Measurements from ENCODE around the gene ANTKMT.

The ANTKMT gene

DNA sequence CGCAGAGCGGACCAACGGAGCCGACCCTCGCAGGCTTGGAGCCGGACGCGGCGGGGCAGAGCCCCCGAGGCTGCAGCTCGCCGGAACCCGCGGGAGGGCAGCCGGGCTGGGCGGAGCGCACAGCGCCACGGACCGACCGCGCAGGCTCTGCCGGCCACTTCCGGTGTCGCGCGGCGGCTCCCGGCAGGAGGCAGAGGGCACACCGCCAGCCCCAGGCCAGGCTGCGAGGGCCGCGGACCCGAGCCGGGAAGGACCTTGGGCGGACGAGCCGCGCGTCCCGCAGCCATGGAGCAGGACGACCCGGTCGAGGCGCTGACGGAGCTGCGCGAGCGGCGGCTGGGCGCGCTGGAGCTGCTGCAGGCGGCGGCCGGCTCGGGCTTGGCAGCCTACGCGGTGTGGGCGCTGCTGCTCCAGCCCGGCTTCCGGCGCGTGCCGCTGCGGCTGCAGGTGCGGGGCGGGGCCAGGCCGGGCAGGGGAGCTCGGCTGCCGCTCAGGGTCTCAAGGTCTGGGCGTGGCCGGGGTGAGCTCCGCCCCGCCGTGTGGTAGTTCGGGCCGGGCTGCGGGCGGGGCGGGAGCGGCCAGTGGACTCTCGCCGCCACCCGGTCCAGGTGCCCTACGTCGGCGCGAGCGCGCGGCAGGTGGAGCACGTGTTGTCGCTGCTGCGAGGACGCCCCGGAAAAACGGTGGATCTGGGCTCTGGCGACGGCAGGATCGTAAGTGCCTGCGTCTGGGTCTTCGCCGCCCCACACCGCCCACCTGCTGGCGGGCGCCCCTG lies at the start of gene ANTKMT:
Gene ANTKMT (plus strand): TSS at position 157 of the 775 bp plus-strand sequence. CDS start 129 bp downstream, at position 286.
- no peak for DNase-seq

DNA sequence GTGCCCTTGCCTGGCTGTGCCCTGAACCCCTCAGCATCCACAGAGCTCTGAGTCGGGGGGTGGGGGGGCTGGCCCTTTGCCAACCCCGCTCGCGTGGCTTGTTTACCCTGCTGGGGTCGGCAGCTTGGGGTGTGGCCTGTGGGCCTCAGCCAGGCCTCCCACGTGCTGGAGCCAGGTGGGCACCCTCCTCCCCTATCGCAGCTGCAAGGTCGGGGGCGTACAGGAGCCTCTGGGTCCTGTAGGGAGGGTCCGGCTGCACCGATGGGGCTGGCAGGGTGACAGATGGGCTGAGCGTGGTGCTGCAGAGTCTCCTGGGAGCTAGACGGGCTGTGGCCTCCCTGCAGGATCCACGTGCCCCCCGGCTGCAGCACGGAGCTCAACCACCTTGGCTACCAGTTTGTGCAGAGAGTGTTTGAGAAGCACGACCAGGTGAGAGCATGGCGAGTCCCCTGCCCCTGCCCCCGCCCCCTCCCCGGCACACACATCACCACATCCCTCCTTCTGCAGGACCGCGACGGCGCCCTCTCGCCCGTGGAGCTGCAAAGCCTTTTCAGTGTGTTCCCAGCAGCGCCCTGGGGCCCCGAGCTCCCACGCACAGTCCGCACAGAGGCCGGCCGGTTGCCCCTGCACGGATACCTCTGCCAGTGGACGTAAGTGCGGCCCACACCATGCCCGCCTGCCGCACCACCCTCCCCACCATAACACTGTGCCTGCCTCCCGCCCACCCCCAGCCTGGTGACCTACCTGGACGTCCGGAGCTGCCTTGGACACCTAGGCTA lies 49.4 kb upstream of the ANTKMT start:
- DNase-seq, result no peak

DNA sequence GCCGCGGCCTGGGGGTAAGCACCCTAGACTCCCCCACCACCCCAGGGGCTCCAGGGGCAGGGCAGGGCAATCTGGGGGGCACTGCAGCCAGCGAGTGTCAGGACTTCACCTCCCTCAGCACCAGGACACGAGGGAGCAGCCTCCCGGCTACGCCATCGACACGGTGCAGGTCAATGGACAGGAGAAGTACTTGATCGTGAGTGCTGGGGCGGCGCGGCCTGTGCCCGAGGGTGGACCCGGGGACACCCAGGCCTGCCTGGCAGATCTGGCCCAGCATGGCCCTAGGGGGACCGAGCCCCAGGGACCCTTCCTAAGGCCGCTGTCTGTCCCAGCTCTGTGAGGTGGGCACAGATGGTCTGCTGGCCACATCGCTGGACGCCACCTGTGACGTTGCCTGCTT lies 48.6 kb upstream of the ANTKMT start:
- no peak for DNase-seq

- DNase-seq, result no peak
These were observed 48.1 kb upstream of the ANTKMT start for GRCh38 chr16:672851-673250.

GRCh38 chr16:673399-673991 lies 47.5 kb upstream of the ANTKMT start:
- no peak for DNase-seq

DNA sequence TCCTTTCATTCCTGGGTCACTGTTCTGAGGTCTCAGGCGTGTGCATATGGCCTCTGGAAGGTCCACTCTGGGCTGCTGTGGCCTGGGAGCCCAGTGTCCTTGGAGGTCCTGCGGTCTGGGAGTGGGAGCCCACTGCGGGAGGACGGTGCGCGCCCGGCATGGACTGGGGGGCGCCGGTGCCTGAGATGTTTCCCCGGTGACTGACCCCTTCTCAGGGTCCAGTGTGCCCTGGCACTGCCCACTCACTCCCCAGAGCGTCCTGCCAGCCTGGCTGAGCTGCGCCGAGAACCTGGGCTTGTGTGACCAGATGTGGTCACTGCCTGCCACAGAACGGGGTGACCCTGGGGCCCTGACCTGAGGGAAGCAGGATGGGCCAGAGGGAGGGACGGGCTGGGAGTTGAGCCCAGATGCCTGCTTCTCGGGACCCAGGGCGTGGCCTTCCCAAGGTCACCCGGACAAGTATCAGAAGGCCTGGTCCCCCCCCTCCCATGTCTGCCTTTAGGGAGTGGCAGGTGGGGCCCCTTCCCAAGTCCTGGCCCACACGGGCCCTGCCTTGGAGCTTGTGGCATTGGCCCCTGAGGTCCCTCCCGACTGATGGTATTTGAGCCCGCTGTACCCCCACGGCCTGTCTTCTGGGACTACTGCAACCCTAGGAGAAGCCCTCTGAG lies 46.6 kb upstream of the ANTKMT start:
- no peak for DNase-seq

GRCh38 chr16:674968-675883 lies 45.7 kb upstream of the ANTKMT start, which contains the start of gene RHBDL1:
RHBDL1 (plus strand) TSS chr16:675671; CDS start chr16:675791, 120 bp downstream.
- DNase-seq, result no peak

GRCh38 chr16:675884-676564 lies 44.9 kb upstream of the ANTKMT start:
- no peak for DNase-seq

GRCh38 chr16:676565-676902 lies 44.4 kb upstream of the ANTKMT start:
- DNase-seq, result no peak

DNA sequence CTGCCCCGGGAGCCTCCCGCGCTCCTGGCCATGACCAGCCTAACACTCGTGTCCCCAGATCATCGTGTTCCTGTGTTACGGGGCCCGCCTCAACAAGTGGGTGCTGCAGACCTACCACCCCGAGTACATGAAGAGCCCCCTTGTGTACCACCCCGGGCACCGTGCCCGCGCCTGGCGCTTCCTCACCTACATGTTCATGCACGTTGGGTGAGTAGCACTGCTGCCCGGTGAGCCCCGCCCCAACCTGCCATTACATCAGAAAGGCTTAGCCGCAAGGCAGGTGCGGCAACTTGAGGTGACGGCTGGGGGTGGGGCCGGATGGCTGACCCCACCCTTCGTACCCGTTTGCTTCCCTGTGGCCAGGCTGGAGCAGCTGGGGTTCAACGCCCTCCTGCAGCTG lies 44.0 kb upstream of the ANTKMT start:
- DNase-seq, result no peak

- DNase-seq, result no peak
These were observed 43.4 kb upstream of the ANTKMT start for GRCh38 chr16:677316-678190.

DNA sequence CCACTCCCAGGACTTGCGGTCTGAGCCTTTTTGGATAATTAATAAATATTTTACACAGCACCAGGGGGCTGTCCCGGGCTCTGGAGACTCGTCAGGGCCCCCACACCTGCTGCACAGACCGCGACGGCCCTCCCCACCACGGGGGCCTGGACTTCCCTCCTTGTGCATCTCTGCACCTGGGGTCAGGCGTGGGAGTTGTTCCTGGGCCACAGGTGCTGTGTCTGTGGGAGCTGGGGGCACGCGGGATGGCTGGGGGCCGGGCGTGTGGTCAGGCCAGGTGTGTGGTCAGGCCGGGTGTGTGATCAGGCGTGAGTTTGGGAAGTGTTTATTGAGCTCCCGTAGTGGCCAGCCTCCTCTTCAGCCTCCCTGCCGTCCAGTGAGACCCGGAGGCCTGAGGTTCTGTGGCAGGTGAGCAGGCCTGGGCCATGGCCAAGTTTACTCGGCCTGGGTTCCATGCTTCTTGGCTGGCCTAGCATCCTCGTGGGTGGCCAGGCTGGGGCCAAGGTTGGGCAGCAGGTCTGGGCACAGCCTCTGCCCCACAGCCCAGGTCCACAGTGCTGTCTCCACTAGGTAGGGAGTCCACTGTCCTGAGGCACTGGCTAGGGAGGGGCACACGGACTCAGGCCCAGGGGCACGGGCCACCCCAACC lies 42.6 kb upstream of the ANTKMT start:
- no peak for DNase-seq

DNA sequence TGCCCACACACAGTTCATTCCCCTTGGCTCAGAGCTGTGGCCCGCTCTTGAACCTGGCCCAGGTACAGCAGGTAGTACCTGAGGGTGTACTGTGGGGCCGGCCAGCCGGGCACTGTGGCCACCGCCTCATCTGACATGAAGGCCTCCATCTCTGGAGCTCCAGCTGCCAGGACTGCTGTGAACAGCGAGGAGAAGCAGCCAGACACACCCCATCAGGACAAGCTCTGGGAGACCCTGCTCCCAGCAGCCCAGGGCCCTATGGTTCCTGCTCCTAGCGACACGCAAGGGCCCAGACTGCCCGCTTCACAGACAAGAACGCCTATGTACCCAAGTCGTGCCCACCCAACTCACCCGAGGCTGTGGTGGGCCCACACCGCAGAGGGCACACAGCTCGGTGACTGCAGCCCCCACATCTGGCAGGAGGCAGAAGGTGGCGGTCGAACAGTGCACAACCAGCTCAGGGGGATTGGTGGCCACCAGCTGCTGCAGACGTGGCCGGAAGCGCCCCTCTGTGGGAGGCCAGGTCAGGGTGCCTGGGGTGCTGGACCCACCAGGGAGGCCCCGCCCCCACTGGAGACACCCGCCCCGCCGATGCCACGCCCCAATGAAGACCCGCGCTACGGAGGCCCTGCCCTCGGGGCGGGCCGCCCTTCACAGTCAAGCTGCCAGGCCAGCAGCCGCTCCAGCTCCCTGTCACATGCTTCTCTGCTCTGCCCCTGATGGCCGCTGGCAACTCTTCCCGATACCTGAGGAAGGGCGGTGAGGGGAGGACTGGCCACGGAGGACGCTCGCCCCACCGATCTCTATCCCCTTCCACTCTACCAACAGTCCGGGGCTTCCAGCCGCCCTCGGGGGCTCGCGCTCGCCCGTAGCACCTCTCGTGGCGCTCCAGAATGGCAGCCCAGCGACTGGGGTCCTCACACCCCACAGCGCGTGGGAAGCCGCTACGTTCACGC lies 41.8 kb upstream of the ANTKMT start:
- DNase-seq, result no peak

- DNase-seq, result no peak
These were observed 40.9 kb upstream of the ANTKMT start, which contains the start of gene STUB1 for GRCh38 chr16:679814-680624. STUB1 (plus strand) TSS chr16:680410; CDS start chr16:680526, 116 bp downstream.

GRCh38 chr16:680625-680945 lies 40.4 kb upstream of the ANTKMT start:
- DNase-seq, result no peak

DNA sequence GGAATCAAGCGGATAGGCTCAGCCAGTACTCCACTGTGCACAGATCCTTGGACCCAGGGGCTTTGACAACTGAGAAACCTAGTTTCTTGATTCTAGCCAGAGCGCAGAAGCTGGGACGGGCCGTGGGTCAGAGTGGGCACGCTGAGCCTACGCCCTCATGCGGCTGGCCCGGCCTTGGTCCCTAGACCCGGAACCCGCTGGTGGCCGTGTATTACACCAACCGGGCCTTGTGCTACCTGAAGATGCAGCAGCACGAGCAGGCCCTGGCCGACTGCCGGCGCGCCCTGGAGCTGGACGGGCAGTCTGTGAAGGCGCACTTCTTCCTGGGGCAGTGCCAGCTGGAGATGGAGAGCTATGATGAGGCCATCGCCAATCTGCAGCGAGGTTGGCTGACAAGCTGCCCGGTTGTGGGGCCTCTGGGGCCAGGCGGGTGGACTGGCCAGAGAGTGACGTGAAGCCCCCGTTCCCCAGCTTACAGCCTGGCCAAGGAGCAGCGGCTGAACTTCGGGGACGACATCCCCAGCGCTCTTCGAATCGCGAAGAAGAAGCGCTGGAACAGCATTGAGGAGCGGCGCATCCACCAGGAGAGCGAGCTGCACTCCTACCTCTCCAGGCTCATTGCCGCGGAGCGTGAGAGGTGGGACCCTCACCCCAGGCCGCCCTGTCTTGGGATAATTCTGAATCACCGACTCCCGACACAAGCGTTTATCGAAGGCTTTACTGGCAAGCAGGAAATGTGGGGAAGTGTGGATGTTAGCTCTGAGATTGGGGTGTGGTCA lies 39.8 kb upstream of the ANTKMT start:
- DNase-seq, result no peak
